OCI-LY3 (cell line): Measurements from ENCODE around the gene TRIM41.

Experiments
- EZH2phosphoT487 ChIP-seq: fragments of 200-600 bp; shearing (Covaris generic); IDR thresholded peaks from 2 replicates; pipeline ENCODE4 v1.6.1; 2018; ENCODE audit warnings: antibody characterized with exemption, mixed run types, low read depth
- TF ChIP-seq, protein P1 (sequence below): fragments of 200-600, 300-600 bp; sonication (generic); IDR thresholded peaks from 2 replicates; pipeline ENCODE4 v1.5.1; 2014; ENCODE audit warnings: antibody characterized with exemption, low read length, low read depth

DNA sequence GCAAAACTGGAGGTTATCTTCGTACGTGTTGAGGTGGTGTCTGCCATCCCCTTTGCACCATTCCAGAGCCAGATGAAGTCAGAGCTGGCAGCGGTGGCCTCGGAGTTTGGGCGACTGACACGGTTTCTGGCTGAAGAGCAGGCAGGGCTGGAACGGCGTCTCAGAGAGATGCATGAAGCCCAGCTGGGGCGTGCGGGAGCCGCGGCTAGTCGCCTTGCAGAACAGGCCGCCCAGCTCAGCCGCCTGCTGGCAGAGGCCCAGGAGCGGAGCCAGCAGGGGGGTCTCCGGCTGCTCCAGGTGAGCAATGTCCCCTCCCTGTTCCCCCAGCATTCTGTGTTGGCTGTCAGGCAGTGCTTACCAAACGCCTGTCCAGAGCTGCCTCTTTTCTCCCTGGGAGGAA, 9.5 kb downstream of the TRIM41 start:
- TF ChIP-seq, protein P1, sequence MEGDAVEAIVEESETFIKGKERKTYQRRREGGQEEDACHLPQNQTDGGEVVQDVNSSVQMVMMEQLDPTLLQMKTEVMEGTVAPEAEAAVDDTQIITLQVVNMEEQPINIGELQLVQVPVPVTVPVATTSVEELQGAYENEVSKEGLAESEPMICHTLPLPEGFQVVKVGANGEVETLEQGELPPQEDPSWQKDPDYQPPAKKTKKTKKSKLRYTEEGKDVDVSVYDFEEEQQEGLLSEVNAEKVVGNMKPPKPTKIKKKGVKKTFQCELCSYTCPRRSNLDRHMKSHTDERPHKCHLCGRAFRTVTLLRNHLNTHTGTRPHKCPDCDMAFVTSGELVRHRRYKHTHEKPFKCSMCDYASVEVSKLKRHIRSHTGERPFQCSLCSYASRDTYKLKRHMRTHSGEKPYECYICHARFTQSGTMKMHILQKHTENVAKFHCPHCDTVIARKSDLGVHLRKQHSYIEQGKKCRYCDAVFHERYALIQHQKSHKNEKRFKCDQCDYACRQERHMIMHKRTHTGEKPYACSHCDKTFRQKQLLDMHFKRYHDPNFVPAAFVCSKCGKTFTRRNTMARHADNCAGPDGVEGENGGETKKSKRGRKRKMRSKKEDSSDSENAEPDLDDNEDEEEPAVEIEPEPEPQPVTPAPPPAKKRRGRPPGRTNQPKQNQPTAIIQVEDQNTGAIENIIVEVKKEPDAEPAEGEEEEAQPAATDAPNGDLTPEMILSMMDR = no peak
- TF ChIP-seq EZH2phosphoT487 = no peak
